Stimulated activated CD4-positive, alpha-beta T cell treated with anti-CD3 and anti-CD28 coated beads, Interleukin-12 subunit alpha, Interleukin-12 subunit beta, amount 100 ng/mL, for 48 hours (primary cell): ENCODE data around the gene CALML3.
"Not testable (repeated sequence)": the region's sequence is repeated elsewhere in the genome, so short reads cannot be mapped to it uniquely, and the experiment has no call there.

Experiments used
- DNase-seq, 3 donors: peaks; one replicate each; pipeline ENCODE4 v3.0.0-alpha.2; 2020; ENCODE audit warnings: low read depth in 2 of 3, low spot score in 1 of 3

Gene CALML3

GRCh38 chr10:5524641-5525560 is at the start of gene CALML3:
Gene CALML3, plus strand, starts transcription at chr10:5524961. Its CDS starts 125 bp downstream, at chr10:5525086.
- no peak for DNase-seq

- not testable (repeated sequence) for DNase-seq
These were observed 49.7 kb upstream of the CALML3 start for GRCh38 chr10:5475088-5475487.

- not testable (repeated sequence) for DNase-seq
These were observed 48.6 kb upstream of the CALML3 start for GRCh38 chr10:5475974-5476807.

GRCh38 chr10:5476918-5477525 is 47.7 kb upstream of the CALML3 start:
- no peak for DNase-seq

GRCh38 chr10:5477948-5478693 is 46.6 kb upstream of the CALML3 start:
- no peak for DNase-seq

- no peak for DNase-seq
These were observed 46.0 kb upstream of the CALML3 start for GRCh38 chr10:5478694-5479305.

GRCh38 chr10:5479481-5480161 is 45.1 kb upstream of the CALML3 start:
- DNase-seq: no peak

- no peak for DNase-seq
These were observed 44.4 kb upstream of the CALML3 start for GRCh38 chr10:5480162-5480941.

- DNase-seq: no peak
These were observed 43.6 kb upstream of the CALML3 start for GRCh38 chr10:5481121-5481520.

GRCh38 chr10:5482016-5482415 is 42.7 kb upstream of the CALML3 start:
- no peak for DNase-seq

GRCh38 chr10:5484205-5484604 is 40.6 kb upstream of the CALML3 start:
- DNase-seq: no peak

GRCh38 chr10:5485290-5485689 is 39.5 kb upstream of the CALML3 start:
- DNase-seq: no peak

GRCh38 chr10:5485948-5486852 is 38.6 kb upstream of the CALML3 start:
- DNase-seq: no peak

- DNase-seq: no peak
These were observed 37.9 kb upstream of the CALML3 start for GRCh38 chr10:5486853-5487235.

- no peak for DNase-seq
These were observed 36.2 kb upstream of the CALML3 start for GRCh38 chr10:5488272-5489161.

GRCh38 chr10:5490032-5490431 is 34.7 kb upstream of the CALML3 start:
- no peak for DNase-seq
